KOPT-K1 (cell line): ENCODE measurements around the gene NAA16.
"Not testable (repeated sequence)": the region's sequence is repeated elsewhere in the genome, so short reads cannot be mapped to it uniquely, and the experiment has no call there.

Source experiments
- H3K27ac ChIP-seq: fragments of 200-600 bp; sonication (generic); 2 replicates; pipeline ENCODE4 v1.5.1; 2016; ENCODE audit warnings: antibody characterized with exemption, mild to moderate bottlenecking, low read depth, low read length; ENCODE audit not compliant: poor library complexity, severe bottlenecking
- H3K36me3 ChIP-seq: fragments of 200-600 bp; sonication (generic); 2 replicates; pipeline ENCODE4 v1.5.1; 2017; ENCODE audit warnings: antibody characterized with exemption, mild to moderate bottlenecking, low read length, moderate library complexity; ENCODE audit not compliant: insufficient read depth
- H3K9me3 ChIP-seq: fragments of 200-600 bp; sonication (generic); 2 replicates; pipeline ENCODE4 v1.5.1; 2017; ENCODE audit warnings: antibody characterized with exemption, low read length, mild to moderate bottlenecking; ENCODE audit not compliant: insufficient read depth, poor library complexity, severe bottlenecking

The NAA16 gene

DNA sequence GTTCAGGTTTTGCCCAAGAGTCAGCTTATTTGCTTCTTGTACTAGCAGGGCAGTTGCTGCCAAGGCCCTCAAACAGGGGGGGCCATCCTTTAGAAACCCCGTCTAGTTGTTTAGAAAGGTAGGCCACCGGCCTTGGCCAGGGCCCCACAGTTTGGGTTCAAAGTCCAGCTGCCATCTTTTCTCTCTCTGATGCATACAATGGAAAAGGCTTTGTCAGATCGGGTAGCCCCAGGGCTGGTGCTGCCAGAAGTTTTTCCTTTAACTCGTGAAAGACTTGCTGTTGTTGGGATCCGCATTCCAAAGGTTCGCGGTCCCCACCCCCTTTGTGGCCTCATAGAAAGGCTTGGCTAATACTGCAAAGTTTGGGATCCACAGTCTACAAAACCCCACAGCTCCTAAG is 110.9 kb downstream of the NAA16 start:
- not testable (repeated sequence) for H3K9me3 ChIP-seq, H3K27ac ChIP-seq, H3K36me3 ChIP-seq

DNA sequence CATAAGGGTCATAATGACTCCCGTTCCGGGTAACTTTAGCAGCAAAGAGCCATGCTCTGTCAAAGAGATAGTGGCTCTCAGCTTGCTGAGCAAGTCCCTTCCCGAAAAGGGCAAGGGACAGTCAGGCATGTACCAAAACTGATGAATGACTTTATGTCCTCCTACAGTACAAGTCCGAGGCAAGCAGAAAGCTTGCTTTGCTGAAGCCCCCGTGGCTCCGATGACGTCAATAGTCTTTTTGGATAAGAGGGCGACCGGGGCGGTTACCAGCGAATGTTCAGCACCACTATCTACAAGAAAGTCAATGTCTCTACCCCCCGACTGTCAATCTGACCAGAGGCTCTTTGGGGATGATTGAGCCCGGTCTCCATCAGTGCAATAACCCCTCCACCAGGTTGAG is 112.2 kb downstream of the NAA16 start:
- peaks cover 14% of the 10 kb centered on the region for H3K9me3 ChIP-seq
- H3K27ac ChIP-seq = not testable (repeated sequence)

DNA sequence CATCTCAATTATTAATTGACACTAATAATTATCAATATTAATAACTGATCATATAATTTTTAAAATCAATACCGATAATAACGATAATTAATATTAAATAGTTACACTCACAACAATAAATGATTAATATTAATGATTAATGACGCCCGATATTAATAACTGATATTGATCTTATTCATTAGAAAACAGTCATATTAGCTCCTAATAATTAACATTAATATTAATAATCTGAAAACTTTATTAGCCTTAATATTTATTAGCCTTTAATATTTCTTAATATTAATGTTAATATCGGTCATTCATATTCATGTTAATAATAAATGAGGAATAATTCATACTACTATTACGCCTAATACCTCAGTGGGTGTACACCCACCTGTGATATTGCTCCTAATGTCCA is 113.6 kb downstream of the NAA16 start:
- peaks cover 19% of the 10 kb centered on the region for H3K9me3 ChIP-seq
- not testable (repeated sequence) for H3K36me3 ChIP-seq, H3K27ac ChIP-seq

More for the DNA sequence above, 112.2 kb downstream of the NAA16 start:
- H3K36me3 ChIP-seq = not testable (repeated sequence)

DNA sequence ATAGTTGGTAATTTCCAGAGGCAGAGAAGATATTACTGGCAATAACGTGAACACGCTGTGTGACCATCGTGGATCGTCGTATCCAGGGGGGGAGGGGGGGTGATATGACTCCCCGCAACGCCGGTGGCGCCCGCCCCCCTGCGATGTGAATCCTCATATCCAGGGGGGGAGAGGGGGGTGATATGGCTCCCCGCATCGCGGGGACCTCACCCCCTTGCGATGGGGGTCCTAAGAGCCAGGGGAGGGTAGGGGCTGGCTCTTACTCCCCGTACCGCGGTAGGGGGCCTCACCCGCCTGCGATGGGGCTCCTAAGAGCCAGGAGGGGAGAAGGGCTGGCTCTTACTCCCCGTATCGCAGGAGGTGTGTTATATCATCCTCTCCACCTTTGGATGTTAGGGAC is 115.0 kb downstream of the NAA16 start:
- H3K36me3 ChIP-seq = no peaks in the 10 kb centered on the region
- H3K9me3 ChIP-seq = peaks cover 19% of the 10 kb centered on the region
- no peak overlapping the region for H3K27ac ChIP-seq
